Uterus (tissue), 4 donors: ENCODE measurements around the gene IL1RAP. TPM values are rescaled to one million over a fixed set of nuclear protein-coding genes. Genes with fewer than 3 reads are reported as not detected.

Source experiments
- DNase-seq, 2 donors: peaks; one replicate each; pipeline ENCODE4 v3.0.0-alpha.2; 2019 to 2020
- H3K27ac ChIP-seq, 2 donors: fragments of 200-600 bp; sonication (generic); 1 replicate in 1 of 2; 2 replicates in 1 of 2; pipeline ENCODE4 v1.5.1; 2016 to 2018
- H3K27me3 ChIP-seq, 2 donors: fragments of 200-600 bp; sonication (generic); one replicate each; pipeline ENCODE4 v1.5.1; 2018 to 2019; ENCODE audit warnings: control low read depth in 1 of 2
- H3K36me3 ChIP-seq, 2 donors: fragments of 200-600 bp; sonication (generic); one replicate each; pipeline ENCODE4 v1.5.1; 2019; ENCODE audit warnings: control low read depth in 1 of 2
- H3K4me1 ChIP-seq, 2 donors: fragments of 200-600 bp; sonication (generic); one replicate each; pipeline ENCODE4 v1.5.1; 2018 to 2019; ENCODE audit warnings: control low read depth in 1 of 2
- H3K4me3 ChIP-seq, 2 donors: fragments of 200-600 bp; sonication (generic); 1 replicate in 1 of 2; 2 replicates in 1 of 2; pipeline ENCODE4 v1.5.1; 2018 to 2019; ENCODE audit warnings: mild to moderate bottlenecking in 1 of 2
- H3K9me3 ChIP-seq, 2 donors: fragments of 200-600 bp; sonication (generic); one replicate each; pipeline ENCODE4 v1.5.1; 2019; ENCODE audit warnings: control low read depth in 1 of 2
- POLR2A ChIP-seq, 2 donors: fragments of 450-650 bp; IDR thresholded peaks; one replicate each; pipeline ENCODE4 v1.6.1; 2016; ENCODE audit warnings: antibody characterized with exemption in 2 of 2, mild to moderate bottlenecking in 1 of 2, moderate library complexity in 1 of 2
- intact Hi-C: fragments of 100-400 bp; cut with DNase I; formaldehyde crosslinking; loops from one replicate; pipeline ENCODE4 v1.15.1; 2023; ENCODE audit warnings: low total_unique reads
- total RNA-seq, 4 donors: library from RNA; depleted of rRNA in 3 of 4; stranded (reverse); fragments of >200 nt in 3 of 4; gene quantifications; one replicate each; pipeline versions ENCODE4 v1.1.0 to v1.2.4, GENCODE V29; 2014 to 2023
- TF ChIP-seq, protein P1 (sequence below), 4 experiments: fragments of 200-600 bp in 2 of 4; fragments of 450-650 bp in 2 of 4; sonication (generic) in 2 of 4; IDR thresholded peaks; one replicate each; pipeline ENCODE4 v1.5.1; 2016 to 2019; ENCODE audit warnings: antibody characterized with exemption in 4 of 4, mild to moderate bottlenecking in 2 of 4, moderate library complexity in 1 of 4
- donor health status: DM: yes; HTN: yes; CAD: no.

The IL1RAP gene
- total RNA-seq, 4 donors from 2014 or later, result 2.8 to 26.8 (median 10.4) TPM

DNA sequence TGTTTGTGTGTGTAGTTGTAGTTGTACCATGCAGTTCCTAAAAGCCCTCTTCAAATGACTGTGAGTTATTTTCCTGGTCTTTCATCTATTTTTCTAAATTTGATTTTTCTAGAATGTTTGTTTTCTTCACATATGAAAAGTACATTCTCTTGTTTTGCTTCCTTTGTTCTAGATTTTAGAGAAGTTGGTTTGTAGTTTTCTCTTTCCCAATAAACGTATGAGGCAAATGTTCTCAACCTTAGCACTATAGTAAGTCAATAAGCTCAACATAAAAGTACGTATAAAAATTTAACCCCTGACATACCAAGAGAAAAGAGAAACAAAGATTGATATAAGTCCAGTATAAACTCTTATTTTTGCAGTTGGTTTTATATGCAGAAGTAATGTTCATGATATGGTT is 74.7 kb downstream of the IL1RAP start:
- Histone ChIP-seq H3K27ac (no peak overlapping the region), H3K36me3 (no peaks in the 10 kb centered on the region), H3K4me1 (no peaks in the 10 kb centered on the region), H3K4me3 (no peak overlapping the region), H3K27me3 (no peaks in the 10 kb centered on the region), H3K9me3 (no peaks in the 10 kb centered on the region)
- intact Hi-C loops, result no loop called here
- DNase-seq, result no peak
- TF ChIP-seq, protein P1, sequence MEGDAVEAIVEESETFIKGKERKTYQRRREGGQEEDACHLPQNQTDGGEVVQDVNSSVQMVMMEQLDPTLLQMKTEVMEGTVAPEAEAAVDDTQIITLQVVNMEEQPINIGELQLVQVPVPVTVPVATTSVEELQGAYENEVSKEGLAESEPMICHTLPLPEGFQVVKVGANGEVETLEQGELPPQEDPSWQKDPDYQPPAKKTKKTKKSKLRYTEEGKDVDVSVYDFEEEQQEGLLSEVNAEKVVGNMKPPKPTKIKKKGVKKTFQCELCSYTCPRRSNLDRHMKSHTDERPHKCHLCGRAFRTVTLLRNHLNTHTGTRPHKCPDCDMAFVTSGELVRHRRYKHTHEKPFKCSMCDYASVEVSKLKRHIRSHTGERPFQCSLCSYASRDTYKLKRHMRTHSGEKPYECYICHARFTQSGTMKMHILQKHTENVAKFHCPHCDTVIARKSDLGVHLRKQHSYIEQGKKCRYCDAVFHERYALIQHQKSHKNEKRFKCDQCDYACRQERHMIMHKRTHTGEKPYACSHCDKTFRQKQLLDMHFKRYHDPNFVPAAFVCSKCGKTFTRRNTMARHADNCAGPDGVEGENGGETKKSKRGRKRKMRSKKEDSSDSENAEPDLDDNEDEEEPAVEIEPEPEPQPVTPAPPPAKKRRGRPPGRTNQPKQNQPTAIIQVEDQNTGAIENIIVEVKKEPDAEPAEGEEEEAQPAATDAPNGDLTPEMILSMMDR (IDR thresholded peaks at IDR 0.05), result no peak
- no peak for TF ChIP-seq POLR2A (IDR thresholded peaks at IDR 0.05)

DNA sequence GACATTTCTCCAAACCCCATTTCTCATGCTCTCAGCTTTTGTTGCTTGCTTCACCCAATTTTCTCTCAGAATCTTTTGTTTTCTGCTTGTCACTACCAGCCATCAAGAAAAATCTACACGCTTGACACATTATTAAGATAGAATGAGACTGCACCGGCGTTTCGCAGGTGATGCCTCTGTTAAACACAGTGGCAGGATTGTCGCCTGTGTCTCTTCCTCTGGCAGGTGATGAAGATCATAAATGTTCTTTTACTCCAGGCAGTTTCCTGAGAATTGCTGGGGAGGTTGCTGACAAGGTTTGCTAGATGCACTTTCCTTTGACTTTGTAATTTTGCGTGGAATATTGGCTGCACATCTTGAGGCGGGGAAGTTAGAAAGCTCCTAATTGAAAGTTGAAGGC is 75.4 kb downstream of the IL1RAP start:
- Histone ChIP-seq H3K27me3 (no peaks in the 10 kb centered on the region), H3K27ac (no peak overlapping the region), H3K36me3 (no peaks in the 10 kb centered on the region), H3K4me3 (no peak overlapping the region), H3K9me3 (no peaks in the 10 kb centered on the region), H3K4me1 (no peaks in the 10 kb centered on the region)
- intact Hi-C loops, result no loop called here
- DNase-seq, result no peak
- no peak for TF ChIP-seq POLR2A (IDR thresholded peaks at IDR 0.05)
- TF ChIP-seq, protein P1 (IDR thresholded peaks at IDR 0.05), result no peak

DNA sequence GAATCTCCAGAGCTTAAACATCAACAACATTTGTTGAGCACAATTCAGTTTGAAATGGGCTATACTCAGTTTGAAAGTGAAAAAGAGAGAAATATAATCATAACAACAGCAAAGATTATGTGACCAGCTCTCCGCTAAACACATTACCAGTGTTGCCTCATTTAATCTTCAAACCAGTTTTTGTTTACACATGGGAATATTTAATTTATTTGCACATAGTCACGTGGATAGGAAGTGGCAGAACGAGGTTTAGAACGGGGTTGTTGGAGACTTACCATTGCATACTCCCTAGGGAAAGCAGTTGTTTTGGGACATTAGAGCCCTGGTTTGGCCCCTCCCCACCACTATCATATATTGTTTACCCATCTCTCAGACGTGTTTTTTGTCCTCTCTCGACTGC is 77.2 kb downstream of the IL1RAP start:
- Histone ChIP-seq H3K27me3 (no peaks in the 10 kb centered on the region), H3K27ac (no peak overlapping the region), H3K36me3 (no peaks in the 10 kb centered on the region), H3K4me1 (no peaks in the 10 kb centered on the region), H3K4me3 (no peak overlapping the region), H3K9me3 (no peaks in the 10 kb centered on the region)
- TF ChIP-seq, protein P1 (IDR thresholded peaks at IDR 0.05), result no peak
- no peak for TF ChIP-seq POLR2A (IDR thresholded peaks at IDR 0.05)
- no peak for DNase-seq
- intact Hi-C loops, result no loop called here

DNA sequence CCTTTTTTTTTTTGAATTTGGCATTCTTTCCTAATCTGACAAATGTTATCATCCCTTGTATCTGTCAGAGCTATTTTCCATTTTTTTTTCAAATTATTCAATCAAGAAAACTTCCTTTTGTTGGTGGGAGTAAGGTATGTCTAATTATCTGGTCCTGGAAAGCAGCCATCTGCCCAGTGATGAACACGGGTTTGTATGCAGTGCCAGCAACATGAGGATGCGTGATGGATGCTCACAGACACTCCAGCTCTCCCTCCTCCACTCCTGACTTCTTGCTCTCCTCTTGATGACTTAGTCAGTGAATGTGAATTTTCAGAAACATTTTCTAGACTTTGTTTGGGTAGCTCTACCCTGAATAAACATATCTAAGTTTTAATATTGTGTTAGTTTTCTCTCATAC is 79.2 kb downstream of the IL1RAP start:
- no peaks in the 10 kb centered on the region for H3K9me3 ChIP-seq
- no peaks in the 10 kb centered on the region for H3K4me1 ChIP-seq
- H3K27me3 ChIP-seq, result no peaks in the 10 kb centered on the region
- DNase-seq, result no peak
- H3K36me3 ChIP-seq, result no peaks in the 10 kb centered on the region
- no peak overlapping the region for H3K4me3 ChIP-seq
- H3K27ac ChIP-seq, result no peak overlapping the region
- TF ChIP-seq, protein P1 (IDR thresholded peaks at IDR 0.05), result no peak
- no peak for TF ChIP-seq POLR2A (IDR thresholded peaks at IDR 0.05)
- intact Hi-C loops, result no loop called here

DNA sequence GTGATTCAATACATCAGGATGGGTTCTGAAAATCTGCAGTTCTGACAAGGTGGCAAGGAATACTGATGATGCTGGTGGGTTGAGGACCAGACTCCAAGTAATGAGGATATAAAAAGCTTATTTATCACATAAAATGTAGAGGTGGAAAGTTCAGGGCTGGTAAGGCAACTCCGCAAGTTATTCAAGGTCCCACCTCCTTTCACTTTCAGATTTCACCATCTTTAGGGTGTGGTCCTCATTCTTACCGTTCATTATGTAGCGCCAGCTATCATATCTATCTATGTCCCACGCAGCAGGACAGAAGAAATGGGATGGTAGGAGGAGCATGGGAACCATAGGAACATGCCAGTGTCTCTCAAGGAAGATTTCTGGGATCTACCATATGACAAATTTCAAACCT is 80.3 kb downstream of the IL1RAP start:
- no peaks in the 10 kb centered on the region for H3K36me3 ChIP-seq

More for the DNA sequence above, 80.3 kb downstream of the IL1RAP start:
- Histone ChIP-seq H3K9me3 (no peaks in the 10 kb centered on the region), H3K4me1 (no peaks in the 10 kb centered on the region), H3K27me3 (no peaks in the 10 kb centered on the region), H3K4me3 (no peak overlapping the region), H3K27ac (no peak overlapping the region)
- DNase-seq, result no peak
- TF ChIP-seq, protein P1 (IDR thresholded peaks at IDR 0.05), result no peak
- no peak for TF ChIP-seq POLR2A (IDR thresholded peaks at IDR 0.05)
- intact Hi-C loops, result no loop called here
